K562 (cell line): ENCODE results near the gene SPOCK2. TPM values are rescaled to one million over a fixed set of nuclear protein-coding genes. Genes with fewer than 3 reads are reported as not detected.

Experiments used
- ATF1 ChIP-seq, 2 experiments: fragments of 450-650 bp in 1 of 2; IDR thresholded peaks; 2 replicates each; pipeline ENCODE4 v1.6.1; 2016; ENCODE audit warnings: missing compliant biosample characterization in 1 of 2, missing genetic modification characterization in 1 of 2
- ATF6 ChIP-seq: sonication (generic); formaldehyde crosslinking; IDR thresholded peaks from 2 replicates; pipeline ENCODE4 v1.4.0; 2020; ENCODE audit warnings: mild to moderate bottlenecking, missing genetic modification reagents
- BDP1 ChIP-seq: IDR thresholded peaks from 3 replicates; pipeline ENCODE4 v1.6.1; 2011; ENCODE audit not compliant: insufficient read length, insufficient read depth
- E2F6 ChIP-seq, 2 experiments: IDR thresholded peaks; 2 replicates each; pipeline ENCODE4 v1.6.1; 2011; ENCODE audit warnings: borderline replicate concordance in 1 of 2, control low read depth in 1 of 2, low read depth in 1 of 2, low read length in 1 of 2, mild to moderate bottlenecking in 1 of 2, mixed read lengths in 1 of 2, moderate library complexity in 1 of 2; ENCODE audit not compliant: insufficient read depth in 1 of 2, insufficient read length in 1 of 2, poor library complexity in 1 of 2, severe bottlenecking in 1 of 2; ENCODE audit errors: extremely low read depth in 1 of 2
- ZNF764 ChIP-seq: fragments of 250-450 bp; sonication (Bioruptor Pico); IDR thresholded peaks from 2 replicates; pipeline ENCODE4 v1.4.0; 2020; ENCODE audit warnings: low read depth, mild to moderate bottlenecking, moderate library complexity
- polyA plus RNA-seq, 8 experiments: library from polyadenylated mRNA; depleted of rRNA in 4 of 8; stranded (reverse) in 5 of 8; unstranded in 3 of 8; fragments of >200 nt; fragmentation: Nextera tagmentation in 2 of 8; fragmentation: Illumina TruSeq in 1 of 8; extraction: Ambion mirVana in 2 of 8; extraction: Trizol in 1 of 8; gene quantifications; 2 replicates each; pipeline versions ENCODE4 v1.2.1 to v1.2.3, GENCODE V29; 2011 to 2014; ENCODE audit warnings: inconsistent platforms in 1 of 8, missing spikeins in 1 of 8
- total RNA-seq, 7 experiments: library from RNA; depleted of rRNA in 6 of 7; stranded (reverse); fragments of >200 nt in 6 of 7; fragmentation: Illumina TruSeq in 2 of 7; extraction: Trizol in 2 of 7; gene quantifications; 2 replicates each; pipeline versions ENCODE4 v1.2.1 to v1.2.3, GENCODE V29; 2011 to 2021; ENCODE audit warnings: low replicate concordance in 1 of 7
- TF ChIP-seq, protein P1 (sequence below): IDR thresholded peaks from 3 replicates; pipeline ENCODE4 v1.6.1; 2011; ENCODE audit warnings: borderline replicate concordance, mild to moderate bottlenecking, moderate library complexity; ENCODE audit not compliant: insufficient read length; ENCODE audit errors: extremely low read depth

SPOCK2 gene
- total and polyA plus RNA-seq, 9 of the 15 experiments (the other 6 are each of a cell fraction or from before 2014, with no cell fraction given): 0.04 to 0.86 (median 0.11) TPM; not detected in 2

- TF ChIP-seq, protein P1, sequence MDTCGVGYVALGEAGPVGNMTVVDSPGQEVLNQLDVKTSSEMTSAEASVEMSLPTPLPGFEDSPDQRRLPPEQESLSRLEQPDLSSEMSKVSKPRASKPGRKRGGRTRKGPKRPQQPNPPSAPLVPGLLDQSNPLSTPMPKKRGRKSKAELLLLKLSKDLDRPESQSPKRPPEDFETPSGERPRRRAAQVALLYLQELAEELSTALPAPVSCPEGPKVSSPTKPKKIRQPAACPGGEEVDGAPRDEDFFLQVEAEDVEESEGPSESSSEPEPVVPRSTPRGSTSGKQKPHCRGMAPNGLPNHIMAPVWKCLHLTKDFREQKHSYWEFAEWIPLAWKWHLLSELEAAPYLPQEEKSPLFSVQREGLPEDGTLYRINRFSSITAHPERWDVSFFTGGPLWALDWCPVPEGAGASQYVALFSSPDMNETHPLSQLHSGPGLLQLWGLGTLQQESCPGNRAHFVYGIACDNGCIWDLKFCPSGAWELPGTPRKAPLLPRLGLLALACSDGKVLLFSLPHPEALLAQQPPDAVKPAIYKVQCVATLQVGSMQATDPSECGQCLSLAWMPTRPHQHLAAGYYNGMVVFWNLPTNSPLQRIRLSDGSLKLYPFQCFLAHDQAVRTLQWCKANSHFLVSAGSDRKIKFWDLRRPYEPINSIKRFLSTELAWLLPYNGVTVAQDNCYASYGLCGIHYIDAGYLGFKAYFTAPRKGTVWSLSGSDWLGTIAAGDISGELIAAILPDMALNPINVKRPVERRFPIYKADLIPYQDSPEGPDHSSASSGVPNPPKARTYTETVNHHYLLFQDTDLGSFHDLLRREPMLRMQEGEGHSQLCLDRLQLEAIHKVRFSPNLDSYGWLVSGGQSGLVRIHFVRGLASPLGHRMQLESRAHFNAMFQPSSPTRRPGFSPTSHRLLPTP: no peak
- TF ChIP-seq ATF1 (CRISPR knock-in tag; IDR thresholded peaks at IDR 0.05) (no peak), ATF1 (tag; IDR thresholded peaks at IDR 0.05) (no peak), ZNF764 (no peak), E2F6 (IDR thresholded peaks at IDR 0.05; ENCODE audit: borderline replicate concordance in 1 of 2, extremely low read depth in 1 of 2, insufficient read depth in 1 of 2, insufficient read length in 1 of 2, low read depth in 1 of 2, low read length in 1 of 2, poor library complexity in 1 of 2, severe bottlenecking in 1 of 2) (no peak), ATF6 (CRISPR knock-in tag) (no peak), BDP1 (no peak)
Observed at GRCh38 chr10:72068126-72068765, 20.1 kb downstream of the SPOCK2 start (continued).
